WERI-Rb-1 (cell line): ENCODE results near the gene CHMP4B.

ENCODE experiments used
- DNase-seq: peaks from one replicate; pipeline ENCODE4 v3.0.0-alpha.2; 2020
- H3K27ac ChIP-seq: fragments of 250-450 bp; sonication (Bioruptor Pico); 2 replicates; pipeline ENCODE4 v1.5.1; 2020; ENCODE audit warnings: mild to moderate bottlenecking, moderate library complexity
- H3K27me3 ChIP-seq: fragments of 250-450 bp; sonication (Bioruptor Pico); 2 replicates; pipeline ENCODE4 v1.5.1; 2021; ENCODE audit warnings: mild to moderate bottlenecking, low read depth, moderate library complexity; ENCODE audit not compliant: insufficient read depth, severe bottlenecking
- H3K36me3 ChIP-seq: fragments of 250-450 bp; sonication (Bioruptor Pico); 2 replicates; pipeline ENCODE4 v1.5.1; 2020; ENCODE audit warnings: mild to moderate bottlenecking, moderate library complexity
- H3K4me3 ChIP-seq: 2 replicates; pipeline ENCODE4 v1.5.1; 2011; ENCODE audit warnings: low read depth, mild to moderate bottlenecking, control low read depth, low read length
- H3K9me3 ChIP-seq: fragments of 250-450 bp; sonication (Bioruptor Pico); 2 replicates; pipeline ENCODE4 v1.5.1; 2021; ENCODE audit warnings: mild to moderate bottlenecking, moderate library complexity; ENCODE audit not compliant: severe bottlenecking
- CTCF ChIP-seq: IDR thresholded peaks from 2 replicates; pipeline ENCODE4 v1.5.1; 2011; ENCODE audit warnings: low read depth, mild to moderate bottlenecking, control low read depth, inconsistent platforms, low read length

Gene CHMP4B

GRCh38 chr20:33897313-33897912 lies 86.3 kb downstream of the CHMP4B start:
- DNase-seq: no peak
- H3K27ac ChIP-seq: no peak overlapping the region
- H3K9me3 ChIP-seq: no peaks in the 10 kb centered on the region
- TF ChIP-seq CTCF: peak; percentile 25; the same call in 1 of the 2 replicates
- H3K36me3 ChIP-seq: no peaks in the 10 kb centered on the region
- no peak overlapping the region for H3K4me3 ChIP-seq
- H3K27me3 ChIP-seq: no peaks in the 10 kb centered on the region

- H3K4me3 ChIP-seq: no peak overlapping the region
- no peaks in the 10 kb centered on the region for H3K27me3 ChIP-seq
- no peak for TF ChIP-seq CTCF
- H3K27ac ChIP-seq: no peak overlapping the region
- DNase-seq: no peak
- H3K36me3 ChIP-seq: no peaks in the 10 kb centered on the region
- no peaks in the 10 kb centered on the region for H3K9me3 ChIP-seq
These were observed 88.0 kb downstream of the CHMP4B start for GRCh38 chr20:33899106-33899505.

GRCh38 chr20:33900521-33901131 lies 89.5 kb downstream of the CHMP4B start:
- H3K27ac ChIP-seq: no peak overlapping the region
- H3K36me3 ChIP-seq: no peaks in the 10 kb centered on the region
- no peaks in the 10 kb centered on the region for H3K9me3 ChIP-seq
- no peak for TF ChIP-seq CTCF
- DNase-seq: no peak
- no peak overlapping the region for H3K4me3 ChIP-seq
- H3K27me3 ChIP-seq: no peaks in the 10 kb centered on the region

GRCh38 chr20:33901132-33901523 lies 90.0 kb downstream of the CHMP4B start:
- no peaks in the 10 kb centered on the region for H3K27me3 ChIP-seq
- DNase-seq: no peak
- TF ChIP-seq CTCF: no peak

GRCh38 chr20:33902011-33902410 lies 90.9 kb downstream of the CHMP4B start:
- TF ChIP-seq CTCF: no peak
- no peak overlapping the region for H3K4me3 ChIP-seq
- no peak for DNase-seq
- no peaks in the 10 kb centered on the region for H3K36me3 ChIP-seq
- H3K27me3 ChIP-seq: no peaks in the 10 kb centered on the region
- H3K9me3 ChIP-seq: peaks cover under 1% of the 10 kb centered on the region
- no peak overlapping the region for H3K27ac ChIP-seq

More at GRCh38 chr20:33901132-33901523, 90.0 kb downstream of the CHMP4B start:
- Histone ChIP-seq H3K27ac (no peak overlapping the region), H3K36me3 (no peaks in the 10 kb centered on the region), H3K9me3 (no peaks in the 10 kb centered on the region), H3K4me3 (no peak overlapping the region)
